ENCODE data around the gene FGD5. TPM values are rescaled to one million over a fixed set of nuclear protein-coding genes. Genes with fewer than 3 reads are reported as not detected.
A peak's percentile ranks its signal among the peaks of the same experiment; 100 is the strongest.

FGD5 gene
- total RNA-seq, 1 donor from 2014 or later: 0.24 TPM

GRCh38 chr3:14938954-14939353 lies 120.2 kb downstream of the FGD5 start:
- no peaks in the 10 kb centered on the region for H3K9me3 Mint-ChIP-seq
- peaks cover 7% of the 10 kb centered on the region for H3K36me3 Mint-ChIP-seq
- Histone ChIP-seq H3K9ac (no peak overlapping the region), H2AFZ (replicated peaks) (no peak overlapping the region), H3F3A (ENCODE audit: low read depth) (peaks cover 9% of the 10 kb centered on the region), H3K27me3 (no peaks in the 10 kb centered on the region), H4K20me1 (ENCODE audit: low read depth) (peaks cover 39% of the 10 kb centered on the region), H3K4me3 (no peak overlapping the region), H3K27ac (no peak overlapping the region), H3K79me2 (ENCODE audit: low read depth) (peaks cover 24% of the 10 kb centered on the region), H3K4me2 (no peak overlapping the region), H3K36me3 (no peaks in the 10 kb centered on the region), H3K4me1 (no peaks in the 10 kb centered on the region), H3K9me3 (ENCODE audit: low read depth) (no peaks in the 10 kb centered on the region)
- H3K27ac Mint-ChIP-seq: no peak overlapping the region
- H3K27me3 Mint-ChIP-seq (ENCODE audit: insufficient read depth, low read depth): no peaks in the 10 kb centered on the region
- peaks cover 9% of the 10 kb centered on the region for H3K4me1 Mint-ChIP-seq
- DNase-seq (ENCODE audit: low spot score): no peak
- no peak overlapping the region for H3K4me3 Mint-ChIP-seq
- TF ChIP-seq EZH2phosphoT487 (IDR thresholded peaks at IDR 0.05) (no peak), CTCF (IDR thresholded peaks at IDR 0.05) (no peak), EZH2 (IDR thresholded peaks at IDR 0.05) (no peak)

- peaks cover 69% of the 10 kb centered on the region for H4K20me1 ChIP-seq (ENCODE audit: low read depth)
- no peak overlapping the region for H2AFZ ChIP-seq (replicated peaks)
- no peak overlapping the region for H3K27ac ChIP-seq
- no peak for DNase-seq (ENCODE audit: low spot score)
- Mint-ChIP-seq H3K4me1 (peaks cover 7% of the 10 kb centered on the region), H3K27ac (peak overlapping the region; percentile 25), H3K27me3 (ENCODE audit: insufficient read depth, low read depth) (no peaks in the 10 kb centered on the region), H3K36me3 (peaks cover 19% of the 10 kb centered on the region), H3K9me3 (no peaks in the 10 kb centered on the region), H3K4me3 (no peak overlapping the region)
- no peak overlapping the region for H3K4me3 ChIP-seq
- peaks cover 53% of the 10 kb centered on the region for H3K79me2 ChIP-seq (ENCODE audit: low read depth)
- no peaks in the 10 kb centered on the region for H3K9me3 ChIP-seq (ENCODE audit: low read depth)
- peaks cover 32% of the 10 kb centered on the region for H3F3A ChIP-seq (ENCODE audit: low read depth)
- H3K4me1 ChIP-seq: peaks cover 8% of the 10 kb centered on the region
- H3K4me2 ChIP-seq: no peak overlapping the region
- H3K9ac ChIP-seq: no peak overlapping the region
- TF ChIP-seq EZH2 (IDR thresholded peaks at IDR 0.05) (no peak), EZH2phosphoT487 (IDR thresholded peaks at IDR 0.05) (no peak), CTCF (IDR thresholded peaks at IDR 0.05) (no peak)
- no peaks in the 10 kb centered on the region for H3K27me3 ChIP-seq
- H3K36me3 ChIP-seq: peaks cover 7% of the 10 kb centered on the region
Measured at GRCh38 chr3:14941871-14942270, 123.1 kb downstream of the FGD5 start.

GRCh38 chr3:14943042-14943441 lies 124.3 kb downstream of the FGD5 start:
- H3K4me3 ChIP-seq: no peak overlapping the region
- H3K9me3 ChIP-seq (ENCODE audit: low read depth): no peaks in the 10 kb centered on the region
- Mint-ChIP-seq H3K4me1 (peaks cover 7% of the 10 kb centered on the region), H3K27me3 (ENCODE audit: insufficient read depth, low read depth) (no peaks in the 10 kb centered on the region), H3K27ac (no peak overlapping the region), H3K9me3 (no peaks in the 10 kb centered on the region), H3K36me3 (peaks cover 19% of the 10 kb centered on the region), H3K4me3 (no peak overlapping the region)
- H3K27ac ChIP-seq: no peak overlapping the region
- DNase-seq (ENCODE audit: low spot score): no peak
- H3K27me3 ChIP-seq: no peaks in the 10 kb centered on the region
- H3F3A ChIP-seq (ENCODE audit: low read depth): peaks cover 44% of the 10 kb centered on the region
- H3K36me3 ChIP-seq: peaks cover 7% of the 10 kb centered on the region
- H4K20me1 ChIP-seq (ENCODE audit: low read depth): peaks cover 69% of the 10 kb centered on the region
- TF ChIP-seq CTCF (IDR thresholded peaks at IDR 0.05) (no peak), EZH2phosphoT487 (IDR thresholded peaks at IDR 0.05) (no peak), EZH2 (IDR thresholded peaks at IDR 0.05) (no peak)
- H3K4me1 ChIP-seq: peaks cover 8% of the 10 kb centered on the region
- no peak overlapping the region for H3K9ac ChIP-seq
- no peak overlapping the region for H3K4me2 ChIP-seq
- no peak overlapping the region for H2AFZ ChIP-seq (replicated peaks)
- H3K79me2 ChIP-seq (ENCODE audit: low read depth): peaks cover 60% of the 10 kb centered on the region

Measured in neural progenitor cell (in vitro differentiated cells).